RCC 7860 (cell line): ENCODE results near the gene LONRF3.
A peak's percentile ranks its signal among the peaks of the same experiment; 100 is the strongest.
"Not testable (repeated sequence)": the region's sequence is repeated elsewhere in the genome, so short reads cannot be mapped to it uniquely, and the experiment has no call there.

Experiments
- DNase-seq: peaks from one replicate; pipeline ENCODE4 v3.0.0-alpha.2; 2015; ENCODE audit warnings: low spot score
- FAIRE-seq: peaks from 2 replicates; lab custom pipeline; 2012; peaks lifted over from hg19 to GRCh38; lab: Jason Lieb, UNC

LONRF3 gene

GRCh38 chrX:118980761-118981160 lies 6.3 kb downstream of the LONRF3 start:
- DNase-seq (no peak), FAIRE-seq (no peak)

DNA sequence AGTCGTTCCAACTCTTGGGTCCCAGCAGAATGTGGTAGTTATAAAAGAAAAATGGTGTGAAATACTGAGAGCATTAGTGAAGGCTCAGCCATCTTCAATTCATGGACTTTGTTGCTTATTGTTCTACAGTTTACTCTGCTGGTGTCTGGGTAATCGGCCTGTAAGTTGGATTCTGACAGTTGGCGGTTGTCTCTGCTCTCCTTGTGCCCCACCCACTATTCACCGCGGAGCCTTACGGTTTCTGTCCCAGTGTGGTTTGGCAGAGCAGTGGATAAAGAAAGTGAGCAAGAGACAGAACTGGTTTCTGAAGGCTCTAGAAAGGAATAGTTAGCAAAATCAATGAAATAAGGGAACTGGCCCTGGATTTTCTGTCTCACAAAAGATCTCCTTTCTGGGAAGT lies 9.1 kb downstream of the LONRF3 start:
- DNase-seq (no peak), FAIRE-seq (no peak)

GRCh38 chrX:118988911-118989310 lies 14.5 kb downstream of the LONRF3 start:
- FAIRE-seq (no peak), DNase-seq (no peak)

- FAIRE-seq (no peak), DNase-seq (no peak)
These were observed 15.5 kb downstream of the LONRF3 start for GRCh38 chrX:118989886-118990285.

- no peak for DNase-seq
- FAIRE-seq = no peak
These were observed 16.3 kb downstream of the LONRF3 start for GRCh38 chrX:118990512-118991227.

GRCh38 chrX:118992441-118993121 lies 18.2 kb downstream of the LONRF3 start:
- DNase-seq, FAIRE-seq: not testable (repeated sequence)

GRCh38 chrX:119003462-119003861 lies 29.0 kb downstream of the LONRF3 start:
- no peak for FAIRE-seq
- no peak for DNase-seq

GRCh38 chrX:119004920-119005524 lies 30.6 kb downstream of the LONRF3 start:
- peak; percentile 7 for DNase-seq
- FAIRE-seq = no peak

GRCh38 chrX:119007189-119007770 lies 32.9 kb downstream of the LONRF3 start:
- FAIRE-seq = no peak
- no peak for DNase-seq

- no peak for FAIRE-seq
These were observed 33.8 kb downstream of the LONRF3 start for GRCh38 chrX:119008110-119008744.

DNA sequence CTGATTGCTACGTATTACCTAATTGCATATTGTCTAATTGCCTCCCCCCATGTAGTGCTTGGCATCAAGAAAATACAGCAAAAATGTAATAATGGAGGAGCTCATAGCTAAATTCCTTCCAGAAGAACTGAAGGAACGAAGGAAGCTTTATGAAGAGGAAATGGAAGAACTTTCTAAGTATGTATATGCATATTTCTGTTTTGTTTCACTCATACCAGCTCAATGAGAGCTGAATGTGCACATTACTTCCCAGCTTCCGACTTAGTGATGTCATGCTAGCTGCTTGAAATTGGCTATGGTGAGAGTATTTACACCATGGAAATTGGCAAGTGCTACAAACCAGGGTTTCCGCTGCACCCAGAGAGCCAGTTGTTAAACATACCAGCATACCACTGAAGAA lies 34.7 kb downstream of the LONRF3 start:
- FAIRE-seq = no peak
- no peak for DNase-seq

More at GRCh38 chrX:119008110-119008744, 33.8 kb downstream of the LONRF3 start:
- DNase-seq = no peak

GRCh38 chrX:119010491-119010890 lies 36.1 kb downstream of the LONRF3 start:
- FAIRE-seq (no peak), DNase-seq (no peak)

DNA sequence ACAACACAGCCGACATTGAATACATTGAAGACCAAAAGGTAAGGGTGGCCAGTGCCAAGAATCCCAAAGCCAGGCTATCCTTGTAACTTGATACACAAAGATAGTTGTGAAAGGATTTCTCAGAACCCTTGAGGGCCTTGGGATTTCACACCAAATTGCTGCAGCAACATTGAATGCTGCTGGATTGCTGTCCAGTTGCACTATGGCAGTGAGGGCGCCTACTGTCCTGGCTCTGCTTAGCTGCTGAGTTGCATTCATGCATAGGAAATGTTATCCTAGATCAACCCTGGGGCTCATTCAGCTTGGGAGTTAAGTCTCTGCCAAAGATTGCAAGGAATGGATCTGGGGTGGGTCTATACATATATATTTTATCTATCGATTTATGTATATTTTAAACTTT lies 38.7 kb downstream of the LONRF3 start:
- no peak for FAIRE-seq

DNA sequence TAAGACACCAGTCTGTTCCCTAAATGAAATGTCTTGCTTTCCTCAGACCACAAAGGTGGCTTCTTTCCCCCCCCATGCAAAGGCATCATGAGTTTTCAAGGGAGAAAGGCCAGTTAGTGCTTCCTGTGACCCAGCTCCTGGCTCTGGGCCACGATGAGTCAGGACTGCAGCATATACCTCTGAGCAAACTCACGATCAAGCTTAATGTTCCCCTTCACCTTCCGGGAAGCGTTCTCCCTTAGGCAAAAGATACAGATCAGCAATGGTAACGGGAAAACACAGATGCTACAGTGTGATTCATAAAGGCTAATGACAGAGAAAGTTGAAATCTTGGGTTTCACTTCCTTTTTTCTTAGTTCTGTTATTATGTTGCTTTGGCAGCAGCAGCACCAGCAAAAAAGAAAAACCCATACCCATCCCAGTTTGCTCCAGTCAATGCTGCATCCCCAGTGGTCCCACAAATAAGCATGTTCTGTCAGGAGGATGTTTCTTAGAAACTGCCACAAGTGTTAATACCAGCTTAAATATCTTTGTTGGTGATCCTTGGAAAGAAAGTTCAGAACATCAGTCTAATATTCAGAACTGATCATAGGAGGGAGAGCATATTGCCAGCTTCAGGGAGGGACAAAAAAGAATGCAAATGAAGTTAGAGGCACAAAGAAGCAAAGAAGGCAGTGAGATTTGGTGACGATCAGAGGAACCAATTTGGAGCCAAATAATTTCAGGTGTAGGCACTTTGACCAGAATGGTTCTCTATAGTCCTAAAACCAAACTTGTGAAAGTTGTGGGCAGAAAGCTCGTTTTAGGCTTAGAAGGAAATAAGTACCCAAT lies 41.2 kb downstream of the LONRF3 start:
- DNase-seq (peak; percentile 90), FAIRE-seq (peak; percentile 95)

More for the DNA sequence above, 38.7 kb downstream of the LONRF3 start:
- DNase-seq = no peak

GRCh38 chrX:119017077-119017476 lies 42.7 kb downstream of the LONRF3 start:
- no peak for DNase-seq
- no peak for FAIRE-seq

GRCh38 chrX:119025900-119026299 lies 51.5 kb downstream of the LONRF3 start:
- DNase-seq (no peak), FAIRE-seq (no peak)

DNA sequence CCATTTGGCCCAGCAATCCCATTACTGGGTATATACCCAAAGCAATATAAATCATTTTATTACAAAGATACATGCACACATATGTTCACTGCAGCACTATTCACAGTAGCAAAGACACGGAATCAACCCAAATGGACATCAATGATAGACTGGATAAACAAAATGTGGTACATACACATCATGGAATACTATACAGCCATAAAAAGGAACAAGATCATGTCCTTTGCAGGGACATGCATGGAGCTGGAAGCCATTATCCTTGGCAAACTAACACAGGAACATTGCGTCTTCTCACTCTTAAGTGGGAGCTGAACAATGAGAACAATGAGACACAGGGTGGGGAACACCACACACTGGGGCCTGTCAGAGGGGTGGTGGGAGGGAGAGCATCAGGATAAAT lies 51.9 kb downstream of the LONRF3 start:
- FAIRE-seq, DNase-seq: not testable (repeated sequence)

DNA sequence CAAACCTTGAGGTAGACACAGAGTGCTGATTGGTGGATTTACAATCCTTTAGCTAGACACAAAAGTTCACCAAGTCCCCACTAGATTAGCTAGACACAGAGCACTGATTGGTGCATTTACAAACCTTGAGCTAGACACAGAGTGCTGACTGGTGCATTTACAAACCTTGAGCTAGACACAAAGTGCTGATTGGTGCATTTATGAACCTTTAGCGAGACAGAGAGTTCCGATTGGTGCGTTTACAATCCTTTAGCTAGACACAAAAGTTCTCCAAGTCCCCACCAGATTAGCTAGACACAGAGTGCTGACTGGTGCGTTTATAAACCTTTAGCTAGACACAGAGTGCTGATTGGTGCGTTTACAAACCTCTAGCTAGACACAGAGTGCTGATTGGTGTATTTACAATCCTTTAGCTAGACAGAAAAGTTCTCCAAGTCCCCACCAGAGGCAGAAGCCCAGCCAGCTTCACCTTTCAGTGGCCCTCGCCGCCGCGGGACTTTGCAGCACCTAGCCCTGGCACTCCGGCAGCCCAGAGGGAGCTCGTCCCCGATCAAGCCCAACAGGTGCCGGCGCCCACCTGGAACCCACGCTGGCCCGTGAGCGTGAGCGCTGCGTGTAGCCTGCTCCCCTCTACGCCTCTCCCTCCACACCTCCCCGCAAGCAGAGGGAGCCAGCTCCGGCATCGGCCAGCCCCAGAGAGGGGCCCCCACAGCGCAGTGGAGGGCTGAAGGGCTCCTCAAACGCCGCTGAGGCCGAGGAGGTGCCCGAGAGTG lies 53.7 kb downstream of the LONRF3 start:
- DNase-seq, FAIRE-seq: not testable (repeated sequence)

DNA sequence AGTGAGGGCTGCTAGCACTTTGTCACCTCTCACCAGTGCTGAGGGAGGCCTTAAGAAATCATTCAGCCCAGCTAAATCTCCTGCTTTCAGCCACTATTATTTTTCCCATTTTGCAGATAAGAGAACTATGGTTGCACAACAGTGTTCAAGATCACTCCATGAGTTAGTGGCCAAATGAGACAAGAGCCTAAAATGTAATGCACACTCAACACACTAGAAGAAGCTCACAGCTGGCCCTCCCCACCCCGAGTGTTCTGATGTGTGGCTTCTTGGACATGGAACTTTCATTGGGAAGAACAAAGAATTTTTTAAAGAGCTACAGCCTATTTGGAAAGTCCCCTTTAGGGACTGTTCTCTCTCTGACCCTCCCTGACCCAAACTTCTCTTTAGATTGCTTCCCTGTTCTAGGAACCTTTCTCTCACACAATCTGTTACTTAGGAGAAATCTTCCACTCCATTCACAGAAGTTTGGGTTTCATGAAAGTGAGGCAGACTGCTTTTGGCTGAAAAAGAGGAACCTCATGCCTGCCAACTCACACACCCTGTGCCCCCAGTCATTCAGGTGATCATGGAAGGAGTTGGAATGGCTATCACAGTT lies 54.4 kb downstream of the LONRF3 start:
- FAIRE-seq (no peak), DNase-seq (no peak)
